SK-N-SH (cell line): ENCODE data around the gene PRKCB. TPM values are rescaled to one million over a fixed set of nuclear protein-coding genes. Genes with fewer than 3 reads are reported as not detected.

Experiments
- EZH2phosphoT487 ChIP-seq: fragments of 200-600 bp; sonication (generic); IDR thresholded peaks from 2 replicates; pipeline ENCODE4 v1.6.1; 2017; ENCODE audit warnings: low read depth, mixed run types, mild to moderate bottlenecking, antibody characterized with exemption, moderate library complexity, borderline replicate concordance
- FOSL2 ChIP-seq: IDR thresholded peaks from 2 replicates; pipeline ENCODE4 v1.4.0; 2012; ENCODE audit warnings: low read depth, mild to moderate bottlenecking, moderate library complexity, borderline replicate concordance
- GABPA ChIP-seq: IDR thresholded peaks from 2 replicates; pipeline ENCODE4 v1.4.0; 2012; ENCODE audit warnings: low read depth, mild to moderate bottlenecking
- GATA2 ChIP-seq: sonication (generic); formaldehyde crosslinking; IDR thresholded peaks from 2 replicates; pipeline ENCODE4 v1.5.0; 2020; ENCODE audit warnings: mild to moderate bottlenecking, missing genetic modification reagents
- JUND ChIP-seq: IDR thresholded peaks from 2 replicates; pipeline ENCODE4 v1.4.0; 2012
- NFIC ChIP-seq: IDR thresholded peaks from 2 replicates; pipeline ENCODE4 v1.4.0; 2012; ENCODE audit warnings: borderline replicate concordance
- NRF1 ChIP-seq: IDR thresholded peaks from 2 replicates; pipeline ENCODE4 v1.6.1; 2012; ENCODE audit warnings: low read depth, mild to moderate bottlenecking, low read length
- RCOR1 ChIP-seq: fragments of 150-350 bp; IDR thresholded peaks from 2 replicates; pipeline ENCODE4 v1.6.1; 2017; ENCODE audit warnings: antibody characterized with exemption, low read length
- RFX5 ChIP-seq: IDR thresholded peaks from 2 replicates; pipeline ENCODE4 v1.6.1; 2012; ENCODE audit warnings: mild to moderate bottlenecking, improper control_type of control experiment, low read length
- TAF1 ChIP-seq: IDR thresholded peaks from 2 replicates; pipeline ENCODE4 v1.6.1; 2012; ENCODE audit warnings: low read depth, mild to moderate bottlenecking, low read length, moderate library complexity, borderline replicate concordance
- polyA plus RNA-seq, 3 experiments: library from polyadenylated mRNA; depleted of rRNA; stranded (reverse); fragments of >200 nt; gene quantifications; 2 replicates each; pipeline ENCODE4 v1.2.3, GENCODE V29; 2012
- TF ChIP-seq, protein P1 (sequence below): IDR thresholded peaks from 2 replicates; pipeline ENCODE4 v1.4.0; 2012; ENCODE audit warnings: low read depth, borderline replicate concordance
- TF ChIP-seq, protein P2 (sequence below): fragments of 150-350 bp; IDR thresholded peaks from 2 replicates; pipeline ENCODE4 v1.6.1; 2017; ENCODE audit warnings: antibody characterized with exemption, low read length, low read depth, borderline replicate concordance
- TF ChIP-seq, protein P3 (sequence below): IDR thresholded peaks from 2 replicates; pipeline ENCODE4 v1.4.0; 2012; ENCODE audit warnings: low read depth
- TF ChIP-seq, protein P4 (sequence below): IDR thresholded peaks from 2 replicates; pipeline ENCODE4 v1.6.1; 2012; ENCODE audit warnings: mild to moderate bottlenecking, low read depth, low read length, moderate library complexity
- TF ChIP-seq, protein P5 (sequence below): IDR thresholded peaks from 2 replicates; pipeline ENCODE4; 2012

The PRKCB gene
- polyA plus RNA-seq, 1 of the 3 experiments (the other 2 are of a cell fraction): 0.12 TPM

DNA sequence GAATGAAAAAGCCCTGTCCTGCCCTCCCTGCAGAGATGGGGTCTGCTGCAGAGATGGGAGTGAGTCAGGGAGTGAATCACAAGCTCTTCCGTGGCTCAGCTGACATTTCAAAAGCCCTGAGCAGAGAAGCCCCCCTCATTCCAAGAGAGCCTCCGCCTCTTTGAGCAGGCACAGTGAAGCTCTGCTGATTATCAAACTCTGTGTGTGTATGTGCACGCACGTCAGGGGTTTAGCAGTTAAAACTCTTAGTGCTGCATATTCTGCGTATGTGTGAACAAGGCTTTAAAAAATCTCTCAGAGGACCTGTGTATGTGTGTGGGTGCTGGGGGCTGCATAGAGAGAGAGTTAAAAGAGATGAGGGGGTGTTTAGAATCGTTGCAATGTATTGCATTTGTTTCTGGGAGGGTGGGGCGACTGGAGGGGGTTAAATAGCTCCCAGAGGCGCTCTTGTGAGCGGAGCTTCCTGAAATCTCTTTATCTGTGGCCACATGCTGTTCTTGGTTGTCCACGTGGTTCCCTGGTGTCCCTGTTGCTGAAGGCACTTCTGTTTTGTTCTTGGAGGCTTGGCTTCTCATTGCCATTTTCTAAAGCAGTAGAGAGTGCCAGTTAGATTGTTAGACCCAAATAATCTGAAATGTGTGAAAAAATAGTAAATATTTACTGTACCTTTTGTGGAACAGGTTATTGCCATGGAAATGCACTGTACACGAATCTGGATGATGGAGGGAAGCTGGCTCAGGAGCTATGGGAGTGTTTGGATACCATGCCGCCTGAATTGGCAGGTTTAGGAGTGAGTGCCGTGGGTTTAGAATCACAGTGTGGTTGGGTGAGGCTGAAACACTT, 116.6 kb downstream of the PRKCB start (continued):
- TF ChIP-seq NFIC: no peak
- TF ChIP-seq, protein P1, sequence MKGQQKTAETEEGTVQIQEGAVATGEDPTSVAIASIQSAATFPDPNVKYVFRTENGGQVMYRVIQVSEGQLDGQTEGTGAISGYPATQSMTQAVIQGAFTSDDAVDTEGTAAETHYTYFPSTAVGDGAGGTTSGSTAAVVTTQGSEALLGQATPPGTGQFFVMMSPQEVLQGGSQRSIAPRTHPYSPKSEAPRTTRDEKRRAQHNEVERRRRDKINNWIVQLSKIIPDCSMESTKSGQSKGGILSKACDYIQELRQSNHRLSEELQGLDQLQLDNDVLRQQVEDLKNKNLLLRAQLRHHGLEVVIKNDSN: no peak
- TF ChIP-seq, protein P2, sequence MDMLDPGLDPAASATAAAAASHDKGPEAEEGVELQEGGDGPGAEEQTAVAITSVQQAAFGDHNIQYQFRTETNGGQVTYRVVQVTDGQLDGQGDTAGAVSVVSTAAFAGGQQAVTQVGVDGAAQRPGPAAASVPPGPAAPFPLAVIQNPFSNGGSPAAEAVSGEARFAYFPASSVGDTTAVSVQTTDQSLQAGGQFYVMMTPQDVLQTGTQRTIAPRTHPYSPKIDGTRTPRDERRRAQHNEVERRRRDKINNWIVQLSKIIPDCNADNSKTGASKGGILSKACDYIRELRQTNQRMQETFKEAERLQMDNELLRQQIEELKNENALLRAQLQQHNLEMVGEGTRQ: no peak
- TF ChIP-seq, protein P3, sequence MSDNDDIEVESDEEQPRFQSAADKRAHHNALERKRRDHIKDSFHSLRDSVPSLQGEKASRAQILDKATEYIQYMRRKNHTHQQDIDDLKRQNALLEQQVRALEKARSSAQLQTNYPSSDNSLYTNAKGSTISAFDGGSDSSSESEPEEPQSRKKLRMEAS: no peak
- TF ChIP-seq JUND: peak; percentile 22; the same call in 1 of the 2 replicates
- no peak for TF ChIP-seq NRF1
- TF ChIP-seq EZH2phosphoT487: no peak
- no peak for TF ChIP-seq GABPA
- no peak for TF ChIP-seq TAF1
- TF ChIP-seq RCOR1: no peak
- TF ChIP-seq RFX5: no peak
- TF ChIP-seq, protein P4, sequence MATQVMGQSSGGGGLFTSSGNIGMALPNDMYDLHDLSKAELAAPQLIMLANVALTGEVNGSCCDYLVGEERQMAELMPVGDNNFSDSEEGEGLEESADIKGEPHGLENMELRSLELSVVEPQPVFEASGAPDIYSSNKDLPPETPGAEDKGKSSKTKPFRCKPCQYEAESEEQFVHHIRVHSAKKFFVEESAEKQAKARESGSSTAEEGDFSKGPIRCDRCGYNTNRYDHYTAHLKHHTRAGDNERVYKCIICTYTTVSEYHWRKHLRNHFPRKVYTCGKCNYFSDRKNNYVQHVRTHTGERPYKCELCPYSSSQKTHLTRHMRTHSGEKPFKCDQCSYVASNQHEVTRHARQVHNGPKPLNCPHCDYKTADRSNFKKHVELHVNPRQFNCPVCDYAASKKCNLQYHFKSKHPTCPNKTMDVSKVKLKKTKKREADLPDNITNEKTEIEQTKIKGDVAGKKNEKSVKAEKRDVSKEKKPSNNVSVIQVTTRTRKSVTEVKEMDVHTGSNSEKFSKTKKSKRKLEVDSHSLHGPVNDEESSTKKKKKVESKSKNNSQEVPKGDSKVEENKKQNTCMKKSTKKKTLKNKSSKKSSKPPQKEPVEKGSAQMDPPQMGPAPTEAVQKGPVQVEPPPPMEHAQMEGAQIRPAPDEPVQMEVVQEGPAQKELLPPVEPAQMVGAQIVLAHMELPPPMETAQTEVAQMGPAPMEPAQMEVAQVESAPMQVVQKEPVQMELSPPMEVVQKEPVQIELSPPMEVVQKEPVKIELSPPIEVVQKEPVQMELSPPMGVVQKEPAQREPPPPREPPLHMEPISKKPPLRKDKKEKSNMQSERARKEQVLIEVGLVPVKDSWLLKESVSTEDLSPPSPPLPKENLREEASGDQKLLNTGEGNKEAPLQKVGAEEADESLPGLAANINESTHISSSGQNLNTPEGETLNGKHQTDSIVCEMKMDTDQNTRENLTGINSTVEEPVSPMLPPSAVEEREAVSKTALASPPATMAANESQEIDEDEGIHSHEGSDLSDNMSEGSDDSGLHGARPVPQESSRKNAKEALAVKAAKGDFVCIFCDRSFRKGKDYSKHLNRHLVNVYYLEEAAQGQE: no peak
- TF ChIP-seq, protein P5, sequence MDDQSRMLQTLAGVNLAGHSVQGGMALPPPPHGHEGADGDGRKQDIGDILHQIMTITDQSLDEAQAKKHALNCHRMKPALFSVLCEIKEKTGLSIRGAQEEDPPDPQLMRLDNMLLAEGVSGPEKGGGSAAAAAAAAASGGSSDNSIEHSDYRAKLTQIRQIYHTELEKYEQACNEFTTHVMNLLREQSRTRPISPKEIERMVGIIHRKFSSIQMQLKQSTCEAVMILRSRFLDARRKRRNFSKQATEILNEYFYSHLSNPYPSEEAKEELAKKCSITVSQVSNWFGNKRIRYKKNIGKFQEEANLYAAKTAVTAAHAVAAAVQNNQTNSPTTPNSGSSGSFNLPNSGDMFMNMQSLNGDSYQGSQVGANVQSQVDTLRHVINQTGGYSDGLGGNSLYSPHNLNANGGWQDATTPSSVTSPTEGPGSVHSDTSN: 0 out of 2 replicates have a peak, but pooled peaks have one; percentile 24
- TF ChIP-seq FOSL2: peak; percentile 60; the same call in 1 of the 2 replicates
- no peak for TF ChIP-seq GATA2 (CRISPR knock-in tag)
